Left ventricle myocardium superior (tissue), 1 donor: ENCODE measurements around the gene CCL5. TPM values are rescaled to one million over a fixed set of nuclear protein-coding genes. Genes with fewer than 3 reads are reported as not detected.
"Not testable (repeated sequence)": the region's sequence is repeated elsewhere in the genome, so short reads cannot be mapped to it uniquely, and the experiment has no call there.

Experiments used
- ATAC-seq: fragments of 200-7000 bp; cut with Tn5 transposase; one replicate; pipeline ENCODE4 v1.9.1; 2020; ENCODE audit warnings: mild to moderate bottlenecking, moderate library complexity
- DNase-seq: peaks from one replicate; pipeline ENCODE4 v3.0.0-alpha.2; 2020
- intact Hi-C: fragments of 100-400 bp; cut with micrococcal nuclease; formaldehyde crosslinking; loops from one replicate; pipeline ENCODE4 v1.11.0; 2022
- total RNA-seq: library from RNA; stranded (reverse); fragmentation: NEBNext Ultra II Directional; extraction: Animal tissue kit (Norgen Biotek cat#: 25700); gene quantifications from one replicate; pipeline ENCODE4 v1.2.1, GENCODE V29; 2021
- donor health status: DM: no; HTN: yes; CAD: no; lungs with severe emphysema.

CCL5 gene
- total RNA-seq, 1 donor from 2014 or later = 4.2 TPM

DNA sequence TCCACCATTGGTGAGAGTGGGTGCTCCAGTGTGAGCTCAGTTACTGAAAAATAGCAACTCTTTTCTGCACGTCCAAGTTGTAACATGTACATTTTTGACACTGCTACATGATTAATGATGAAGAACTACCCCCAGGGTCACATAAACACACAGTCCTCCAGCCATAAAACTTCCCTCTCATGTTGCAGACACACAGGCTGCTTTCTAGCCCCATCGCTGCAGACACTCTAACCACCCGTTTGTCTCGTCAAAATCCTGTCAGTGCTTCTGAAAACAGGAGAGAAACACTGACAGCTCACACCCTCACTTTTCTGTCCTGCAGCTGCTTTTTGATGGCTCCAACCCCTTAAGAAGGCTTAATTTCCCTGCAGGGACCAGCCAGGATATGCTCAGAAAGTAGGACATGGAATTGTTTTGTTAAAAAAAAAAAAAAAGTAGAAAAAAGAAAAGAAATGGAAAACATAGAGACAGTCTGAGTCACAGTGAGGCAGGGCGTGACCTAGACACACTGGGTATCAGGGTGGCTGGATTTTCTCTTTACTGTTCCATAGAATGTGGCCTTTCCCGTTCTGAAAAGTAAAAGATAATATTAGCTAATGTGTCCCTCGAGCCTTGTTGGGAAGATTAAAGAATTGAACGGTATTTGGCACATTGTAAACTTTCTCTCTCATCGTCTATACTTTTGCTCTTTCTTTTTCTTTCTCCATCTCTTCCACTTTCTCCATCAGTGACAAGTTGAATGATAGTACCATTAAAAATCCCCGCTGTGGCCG is 20.7 kb upstream of the CCL5 start:
- intact Hi-C loops = no loop called here
- ATAC-seq = no peak
- DNase-seq = no peak

DNA sequence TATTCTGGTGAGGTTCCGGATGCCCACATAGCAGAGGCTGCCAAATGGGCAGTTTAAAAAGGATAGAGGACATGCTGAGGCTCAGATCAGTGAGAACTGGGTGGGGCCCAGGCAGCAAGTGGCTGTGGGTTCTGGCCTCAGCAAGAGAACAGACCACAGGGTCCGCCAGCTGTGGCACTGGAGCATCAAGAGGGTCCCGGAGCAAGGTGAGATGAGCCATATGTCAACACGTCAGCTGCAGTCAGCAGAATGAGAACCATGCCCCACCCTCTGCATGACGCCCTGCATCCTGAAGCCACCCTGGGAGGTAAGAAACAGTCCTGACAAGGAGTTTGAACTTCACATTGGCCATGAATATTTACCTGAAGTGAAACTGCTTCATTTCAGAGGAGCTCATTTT is 20.1 kb upstream of the CCL5 start:
- ATAC-seq = no peak
- DNase-seq = no peak
- intact Hi-C loops = no loop called here

DNA sequence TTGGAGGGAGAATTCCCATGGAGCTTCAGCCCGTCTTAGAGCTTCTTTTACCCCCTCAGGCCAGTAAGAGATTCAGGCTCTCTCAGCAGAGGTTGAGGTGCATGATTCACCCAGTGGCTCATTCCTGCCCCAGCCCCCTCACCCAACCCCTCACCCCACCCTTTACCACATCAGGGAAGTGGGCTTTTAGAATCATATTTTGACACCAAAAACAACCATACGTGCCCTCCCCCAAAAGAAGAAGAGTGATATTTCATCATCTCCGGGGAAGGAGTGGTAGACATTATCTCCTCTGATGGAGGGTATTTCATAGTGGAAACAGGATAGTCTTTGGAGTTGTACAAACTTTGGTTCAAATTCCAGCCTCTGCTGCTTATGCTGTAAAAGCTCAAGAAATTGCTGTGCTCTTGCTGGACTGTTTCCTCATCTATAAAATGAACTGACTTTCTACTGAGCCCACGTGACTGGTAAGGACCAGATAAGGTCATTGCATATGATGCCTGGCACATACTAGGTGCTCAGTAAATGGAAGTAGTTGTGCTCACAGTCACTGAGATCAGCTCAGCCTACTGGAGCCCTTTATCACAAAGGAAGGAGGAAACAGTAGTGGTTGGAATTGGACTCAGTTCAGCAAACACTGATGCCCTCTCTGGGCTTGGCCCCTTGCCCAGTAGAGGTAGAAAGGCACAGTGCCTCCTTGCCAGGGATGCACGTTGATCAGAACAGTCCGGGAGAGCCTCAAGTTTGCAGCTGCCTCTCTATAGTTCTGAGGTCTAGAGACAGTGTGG is 18.3 kb upstream of the CCL5 start:
- peak; percentile 75 for ATAC-seq
- DNase-seq = peak; percentile 55

DNA sequence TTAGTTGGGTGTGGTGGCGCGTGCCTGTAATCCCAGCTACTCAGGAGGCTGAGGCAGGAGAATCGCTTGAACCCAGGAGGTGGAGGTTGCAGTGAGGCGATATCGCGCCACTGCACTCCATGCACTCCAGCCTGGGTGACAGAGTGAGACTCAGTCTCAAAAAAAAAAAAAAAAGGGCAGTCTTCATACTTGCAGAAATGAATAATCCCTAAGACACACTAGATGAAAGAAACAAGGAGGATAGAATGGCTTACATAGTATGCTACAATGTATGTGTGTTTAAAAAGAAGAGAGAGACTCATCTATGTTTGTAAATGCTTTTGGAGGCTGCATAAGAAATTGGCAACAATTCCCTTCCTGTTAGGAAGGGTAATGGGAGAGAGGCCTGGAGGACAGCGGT is 17.6 kb upstream of the CCL5 start:
- DNase-seq, ATAC-seq, intact Hi-C loops: not testable (repeated sequence)

More for the DNA sequence above, 18.3 kb upstream of the CCL5 start:
- intact Hi-C loops = no loop called here

DNA sequence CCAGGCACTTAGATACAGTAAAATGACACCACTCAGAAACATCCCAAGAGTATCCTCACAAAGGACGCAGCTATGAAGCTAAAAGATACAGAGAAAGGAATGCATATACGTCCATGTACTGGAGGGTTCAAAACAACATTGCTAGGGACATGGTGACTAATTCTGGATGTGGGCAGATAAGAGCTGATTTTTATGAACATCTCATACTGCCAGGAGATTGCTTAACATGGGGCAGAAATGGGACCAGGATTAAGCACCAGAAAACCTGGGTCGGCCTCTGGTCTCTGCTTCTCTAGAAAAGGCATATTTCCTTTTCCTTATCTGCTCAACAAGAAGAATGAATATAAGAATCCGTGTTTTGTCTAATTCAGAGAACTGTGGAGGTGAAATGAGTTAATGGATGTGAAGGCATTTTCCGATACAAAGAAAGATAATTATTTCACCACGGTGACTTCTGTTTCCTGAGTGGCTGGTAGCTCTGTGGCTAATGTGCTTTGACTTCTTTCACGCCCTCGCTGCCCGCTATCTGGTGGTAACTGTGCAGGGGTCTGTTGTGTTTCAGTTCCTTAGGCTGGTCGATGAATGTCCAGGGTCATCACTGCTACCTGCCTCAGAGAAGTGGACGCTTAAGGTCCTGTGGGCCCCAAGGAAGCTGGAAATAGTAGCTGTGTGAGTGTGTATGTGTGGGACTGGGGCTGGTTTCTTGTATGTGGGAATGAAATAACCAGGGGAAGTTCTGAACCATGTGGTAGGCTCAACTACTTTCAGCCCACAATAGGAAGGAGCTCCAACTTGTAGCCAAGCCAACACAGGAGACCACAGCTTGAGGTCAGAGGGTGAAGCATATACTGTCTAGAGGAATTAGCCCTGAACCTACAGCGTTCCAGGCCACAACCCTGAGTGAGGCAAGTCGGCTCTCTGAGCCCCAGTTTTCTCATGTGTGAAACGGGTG is 15.8 kb upstream of the CCL5 start:
- intact Hi-C loops = no loop called here
- DNase-seq = no peak

DNA sequence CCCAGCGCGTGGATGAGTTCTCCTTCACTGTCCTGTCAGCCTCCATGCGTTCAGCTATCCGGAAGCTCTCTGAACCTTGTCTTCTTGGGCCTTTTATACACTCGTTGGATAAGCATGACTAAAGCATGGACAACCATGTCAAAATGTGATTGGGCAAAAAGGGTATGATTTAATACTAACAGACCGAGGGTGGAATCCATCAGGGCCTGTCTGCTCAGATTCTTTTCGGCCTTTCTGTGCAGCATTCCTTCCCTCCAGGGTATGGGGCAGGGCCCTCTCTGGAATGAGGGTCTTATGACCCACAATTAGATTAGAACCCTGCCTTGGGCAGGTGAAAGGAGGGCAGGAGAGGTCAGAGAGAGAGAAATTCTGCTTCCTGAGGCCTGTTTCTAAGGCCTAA is 14.0 kb upstream of the CCL5 start:
- intact Hi-C loops = no loop called here
- DNase-seq (no peak), ATAC-seq (no peak)

More for the DNA sequence above, 15.8 kb upstream of the CCL5 start:
- no peak for ATAC-seq

DNA sequence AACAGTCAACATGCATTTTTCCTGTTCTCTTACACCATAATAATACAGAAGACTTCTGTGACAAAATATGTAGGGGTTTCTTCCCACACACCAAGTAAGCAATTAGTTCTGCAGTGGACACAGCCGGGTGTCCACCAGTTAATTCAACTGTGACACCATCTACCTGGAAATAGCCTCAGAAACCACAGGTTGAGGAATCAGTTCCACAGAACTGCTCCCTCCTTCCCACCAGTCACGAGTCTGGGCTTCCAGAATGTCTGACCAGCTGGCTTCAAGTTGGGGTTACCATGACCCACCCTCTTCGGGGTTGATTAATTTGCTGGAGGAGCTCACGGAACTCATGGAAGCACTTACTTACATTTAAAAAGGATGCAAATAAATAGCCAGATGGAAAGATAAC is 13.6 kb upstream of the CCL5 start:
- intact Hi-C loops = no loop called here
- no peak for ATAC-seq
- DNase-seq = no peak

DNA sequence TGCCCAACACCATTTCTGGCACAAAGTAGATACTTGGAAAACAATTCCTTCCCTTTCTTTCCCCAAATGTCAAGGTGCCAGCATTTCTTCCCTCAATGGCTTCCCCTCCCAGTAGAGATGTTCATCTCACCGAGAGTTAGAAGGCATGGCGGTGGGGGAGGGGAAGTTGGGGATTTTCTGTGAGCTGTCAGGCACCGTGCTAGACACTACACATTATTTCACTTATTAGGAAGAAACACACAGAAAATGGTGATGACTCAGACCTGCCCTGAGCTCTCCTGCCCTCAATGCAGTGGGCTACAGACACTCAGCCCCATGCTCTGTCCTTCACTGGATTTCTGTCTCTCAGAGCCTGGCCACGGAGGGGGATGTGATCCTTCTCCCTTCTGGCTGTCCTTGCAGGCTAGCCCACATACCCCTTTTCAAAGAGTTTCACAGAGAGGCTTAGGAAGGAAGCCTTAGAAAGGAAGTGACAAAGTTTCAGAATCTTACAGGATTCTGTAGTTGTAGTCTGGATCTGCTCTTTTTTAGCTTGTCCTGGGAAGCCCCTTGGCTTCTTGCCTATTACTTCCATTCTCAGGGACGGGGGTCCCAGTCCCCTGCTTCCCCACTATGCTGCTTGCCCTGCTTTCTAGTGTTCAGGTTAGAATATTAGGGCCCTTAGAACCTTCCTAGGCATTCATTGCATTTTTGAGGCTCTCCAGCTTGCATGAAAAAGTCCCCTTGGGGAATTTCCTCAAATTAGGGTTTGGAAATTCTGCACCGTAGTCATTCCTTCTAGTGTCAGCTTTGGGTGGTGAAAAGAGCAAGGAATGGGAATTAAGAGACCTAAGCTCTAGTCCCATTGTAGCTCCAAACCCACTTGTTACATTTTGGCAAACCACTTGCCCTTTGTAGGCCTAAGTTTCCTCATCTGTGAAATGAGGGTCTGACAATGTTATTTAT is 12.2 kb upstream of the CCL5 start:
- ATAC-seq (no peak), DNase-seq (no peak)
- intact Hi-C loops = no loop called here

DNA sequence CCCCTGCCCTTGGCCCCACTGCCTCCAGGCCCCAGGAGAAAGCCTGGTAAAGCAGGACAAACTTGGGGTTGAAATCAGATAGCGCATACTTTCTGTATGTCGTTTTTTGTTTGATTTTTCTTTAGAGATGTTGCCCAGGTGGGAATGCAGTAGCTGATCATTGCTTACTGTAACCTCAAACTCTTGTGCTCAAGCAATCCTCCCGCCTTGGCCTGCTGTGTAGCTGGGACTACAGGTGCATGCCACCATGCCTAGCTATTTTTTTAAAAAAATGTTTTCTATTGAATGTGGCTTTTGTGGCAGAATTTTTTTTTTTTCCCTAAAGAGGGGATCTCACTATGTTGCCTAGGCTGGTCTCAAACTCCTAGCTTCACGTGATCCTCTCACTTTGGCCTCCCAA is 11.1 kb upstream of the CCL5 start:
- intact Hi-C loops = no loop called here
- no peak for ATAC-seq

DNA sequence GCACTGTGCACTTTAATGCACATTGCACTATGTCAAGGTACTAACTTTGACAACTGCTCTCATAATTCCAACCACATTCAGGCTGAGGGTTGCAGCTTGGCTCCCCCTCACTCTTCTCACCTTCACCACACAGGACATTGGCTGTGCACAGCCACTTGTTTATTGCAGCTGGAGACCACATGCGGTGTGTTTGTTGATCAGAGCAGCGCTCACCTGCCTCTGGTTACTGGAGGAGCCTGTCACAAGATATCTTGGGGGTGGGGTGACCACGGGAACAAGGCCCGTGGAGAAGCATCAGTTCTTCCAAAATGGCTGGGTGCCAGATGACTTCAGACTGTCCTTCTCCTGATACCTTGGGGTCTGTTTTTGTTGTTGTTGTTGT is 10.6 kb upstream of the CCL5 start:
- no peak for ATAC-seq
- intact Hi-C loops = no loop called here
- no peak for DNase-seq

More for the DNA sequence above, 11.1 kb upstream of the CCL5 start:
- DNase-seq = no peak

DNA sequence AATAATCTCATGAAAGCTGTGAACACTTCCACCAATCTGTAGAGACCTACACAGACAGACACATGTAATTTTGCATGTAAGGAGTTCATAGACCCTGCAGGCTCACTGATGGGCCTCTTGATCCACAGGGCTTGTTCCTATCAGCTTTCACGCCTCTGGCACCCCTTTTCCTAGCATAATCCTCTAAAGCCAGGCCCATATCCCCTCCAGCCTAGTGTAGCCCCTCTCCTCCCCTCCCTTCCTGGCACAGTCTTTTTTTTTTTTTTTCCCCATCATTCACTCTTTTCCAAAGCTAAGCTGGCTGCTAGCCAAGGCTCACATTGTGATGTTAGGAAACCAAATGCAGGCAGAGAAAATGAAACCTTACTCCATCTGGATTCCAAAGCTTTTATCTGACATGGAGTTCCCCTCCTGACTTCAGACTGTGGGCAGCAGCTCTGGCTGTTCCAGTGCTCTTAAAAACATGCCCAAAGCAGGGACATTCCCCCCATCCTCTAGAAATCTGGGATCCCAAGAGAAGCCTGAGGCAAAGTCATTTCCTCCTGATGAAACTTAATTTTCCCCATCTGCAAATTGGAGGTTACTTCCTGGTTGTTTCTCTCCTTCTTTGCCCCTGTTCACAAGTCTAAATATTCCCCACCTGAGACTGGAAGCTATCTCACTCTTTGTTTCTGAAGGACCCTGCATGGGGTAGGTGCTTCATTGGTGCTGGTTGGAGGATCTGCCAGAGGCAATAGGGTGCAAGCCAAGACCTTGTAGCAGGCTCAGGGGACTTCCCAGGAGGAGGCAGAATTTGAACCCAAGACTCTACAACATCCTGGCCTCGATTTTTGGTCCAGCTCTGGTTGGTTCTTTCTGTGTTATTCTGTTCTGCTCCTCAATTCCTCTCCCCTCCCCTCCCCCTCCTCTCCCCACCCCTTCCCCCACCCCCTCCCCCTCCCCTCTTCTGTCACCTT is 9.9 kb upstream of the CCL5 start:
- intact Hi-C loops = no loop called here
- peak; percentile 20 for ATAC-seq
- DNase-seq = no peak

DNA sequence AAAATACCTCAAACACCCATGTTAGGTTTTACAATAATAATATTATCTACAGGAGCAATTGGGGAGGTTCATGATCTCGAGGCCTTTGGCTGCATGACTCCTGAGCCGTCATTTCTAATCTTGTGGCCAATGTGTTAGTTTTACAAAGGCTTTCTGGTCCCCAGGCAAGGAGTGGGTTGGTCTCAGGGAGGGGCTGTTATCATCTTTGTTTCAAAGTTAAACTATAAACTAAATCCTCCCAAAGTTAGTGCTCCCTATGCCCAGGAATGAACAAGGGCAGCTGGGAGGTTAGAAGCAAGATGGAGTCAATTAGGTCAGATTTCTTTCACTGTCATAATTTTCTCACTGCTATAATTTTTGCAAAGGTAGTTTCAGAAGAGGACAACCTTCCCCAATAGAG is 9.1 kb upstream of the CCL5 start:
- intact Hi-C loops = no loop called here
- ATAC-seq (no peak), DNase-seq (no peak)

DNA sequence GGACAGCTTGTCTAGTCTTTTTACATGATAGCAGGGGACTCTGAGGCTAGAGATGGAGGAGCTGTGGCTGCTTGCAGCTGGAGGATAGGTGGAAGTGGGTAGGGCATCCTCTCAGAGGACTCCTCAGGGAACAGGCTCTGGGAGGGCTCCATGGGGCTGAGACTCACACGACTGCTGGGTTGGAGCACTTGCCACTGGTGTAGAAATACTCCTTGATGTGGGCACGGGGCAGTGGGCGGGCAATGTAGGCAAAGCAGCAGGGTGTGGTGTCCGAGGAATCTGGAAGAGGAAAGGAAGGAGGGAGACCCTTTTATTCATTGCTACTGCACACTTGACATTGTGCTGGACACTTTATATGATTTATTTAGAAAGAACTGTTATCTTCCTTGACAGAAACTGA is 1.8 kb downstream of the CCL5 start:
- DNase-seq = no peak
- intact Hi-C loops = no loop called here
- no peak for ATAC-seq

DNA sequence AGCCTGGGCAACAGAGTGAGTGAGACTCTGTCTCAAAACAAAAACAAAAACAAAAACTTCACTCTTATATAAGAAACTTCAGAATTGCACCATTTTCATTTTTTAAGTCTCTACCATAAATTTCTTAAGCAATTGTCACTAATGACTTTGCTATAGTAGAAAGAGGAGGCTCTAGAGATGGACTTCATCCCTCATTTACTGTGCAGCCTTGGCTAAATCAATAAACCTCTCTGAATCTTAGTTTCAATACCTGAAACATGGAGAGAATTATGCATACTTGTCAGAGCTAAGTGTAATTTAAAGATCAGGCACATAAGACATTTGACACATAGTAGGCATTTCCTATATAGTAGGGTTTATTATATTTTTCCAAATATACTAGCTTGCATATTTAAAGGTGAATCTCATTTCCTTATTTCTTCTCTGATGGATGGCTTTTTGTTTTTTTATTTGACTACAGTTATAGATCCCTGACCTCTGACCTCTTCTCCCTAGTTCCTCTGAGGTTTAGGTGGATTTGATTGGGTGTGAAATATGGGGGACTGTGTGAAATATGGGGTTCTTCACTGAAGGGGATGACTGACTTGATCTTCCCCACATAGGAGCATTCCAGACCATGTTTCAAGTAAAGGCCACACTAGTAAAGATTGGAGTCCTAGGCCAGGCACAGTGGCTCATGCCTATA is 2.7 kb downstream of the CCL5 start:
- intact Hi-C loops = no loop called here
- ATAC-seq (no peak), DNase-seq (no peak)

DNA sequence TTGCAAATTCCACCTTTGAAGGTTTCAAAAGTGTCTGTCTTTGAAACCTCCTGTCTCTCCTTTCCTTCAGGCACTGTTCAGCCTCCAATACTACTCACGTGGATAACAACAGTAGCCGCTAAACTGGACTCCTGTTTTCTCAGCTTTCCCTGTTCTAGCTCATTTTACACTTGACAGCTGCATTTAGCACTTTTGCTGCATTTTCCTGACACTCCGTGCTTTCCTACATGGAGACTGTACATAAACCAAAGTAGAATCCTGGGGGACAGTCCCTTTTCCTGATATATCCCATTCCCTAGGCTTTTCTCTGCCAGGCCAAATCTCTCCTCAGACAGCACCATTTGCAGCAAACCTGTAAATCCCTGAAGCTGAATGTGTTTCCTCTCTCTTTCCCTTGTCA is 3.6 kb downstream of the CCL5 start:
- DNase-seq (no peak), ATAC-seq (no peak)
- intact Hi-C loops = no loop called here

DNA sequence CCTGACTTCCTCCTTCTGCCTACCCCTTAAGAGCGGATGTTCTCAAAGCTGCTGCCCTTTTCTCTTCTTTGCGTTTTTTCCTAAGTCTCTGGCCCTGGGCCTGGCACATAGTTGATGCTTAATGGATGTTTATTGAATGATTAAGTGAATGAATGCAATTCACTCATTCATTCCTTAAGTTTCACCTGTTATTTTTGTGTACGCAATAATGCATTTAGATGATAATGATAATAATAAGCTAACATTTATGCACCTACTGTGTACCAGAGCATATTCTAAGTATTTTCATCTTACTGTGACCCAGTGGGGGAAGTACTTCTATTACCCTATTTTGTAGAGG is 4.4 kb downstream of the CCL5 start:
- no peak for ATAC-seq
- intact Hi-C loops = no loop called here
- no peak for DNase-seq
